ENCODE data around the gene OR14I1.

OR14I1 gene

DNA sequence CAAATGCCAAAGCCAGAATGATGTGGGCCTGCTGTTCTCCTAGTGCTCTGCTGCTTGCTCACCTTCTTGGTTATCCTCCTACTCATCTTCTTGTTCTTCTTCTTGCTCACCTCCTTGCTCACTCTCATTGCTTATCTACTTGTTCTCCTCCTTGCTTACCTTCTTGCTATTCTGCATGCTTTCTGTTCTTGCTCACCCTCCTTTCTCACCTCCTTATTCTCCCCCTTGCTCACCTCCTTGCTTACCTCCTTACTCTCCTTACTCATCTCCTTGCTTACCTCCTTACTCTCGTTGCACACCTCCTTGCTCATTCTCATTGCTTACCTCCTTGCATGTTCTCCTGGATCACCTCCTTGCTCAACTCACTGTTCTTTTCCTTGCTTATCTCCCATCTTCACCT, at the start of gene OR14I1:
OR14I1 (minus strand) TSS at position 53 of the 400 bp plus-strand sequence.
- DNase-seq: no peak

DNA sequence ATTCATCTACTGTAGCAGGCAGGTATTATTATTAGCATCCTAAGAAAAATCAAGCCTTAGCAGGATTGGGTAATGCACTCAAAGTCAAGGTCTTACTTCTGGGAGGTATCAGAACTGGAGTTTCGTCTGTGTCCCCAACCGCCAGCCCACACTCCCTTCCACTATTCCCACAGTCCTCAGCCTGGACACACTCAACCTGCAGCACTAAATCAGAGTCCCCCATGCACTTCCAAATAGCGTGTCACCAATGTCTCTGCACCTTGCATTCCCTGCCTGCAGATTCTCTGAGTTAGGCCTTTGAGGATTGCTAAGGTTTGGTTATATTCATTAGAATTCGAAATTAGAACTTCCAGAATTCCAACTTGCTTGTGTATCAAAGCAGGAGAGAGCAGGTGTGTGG, 49.1 kb upstream of the OR14I1 start:
- no peak for DNase-seq

DNA sequence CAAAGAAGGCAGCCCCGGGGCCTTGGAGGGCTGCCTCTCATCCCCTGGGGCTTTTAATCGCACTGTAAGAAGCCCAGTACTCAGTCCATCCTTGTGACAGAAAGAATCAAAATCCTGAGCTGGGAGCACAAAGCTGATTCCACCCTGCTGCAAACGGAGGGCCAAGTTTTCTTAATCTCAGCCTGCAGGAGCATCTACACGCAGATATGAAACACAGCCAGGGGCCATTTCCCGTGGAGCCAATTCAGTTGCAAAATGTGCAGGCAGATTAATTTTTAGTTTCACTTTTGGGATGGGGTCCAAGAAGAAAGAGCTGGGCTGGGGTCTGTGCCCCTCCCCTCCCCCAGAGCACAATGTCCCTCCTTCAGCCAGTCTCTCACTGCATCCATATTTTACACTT, 48.6 kb upstream of the OR14I1 start:
- DNase-seq: no peak

DNA sequence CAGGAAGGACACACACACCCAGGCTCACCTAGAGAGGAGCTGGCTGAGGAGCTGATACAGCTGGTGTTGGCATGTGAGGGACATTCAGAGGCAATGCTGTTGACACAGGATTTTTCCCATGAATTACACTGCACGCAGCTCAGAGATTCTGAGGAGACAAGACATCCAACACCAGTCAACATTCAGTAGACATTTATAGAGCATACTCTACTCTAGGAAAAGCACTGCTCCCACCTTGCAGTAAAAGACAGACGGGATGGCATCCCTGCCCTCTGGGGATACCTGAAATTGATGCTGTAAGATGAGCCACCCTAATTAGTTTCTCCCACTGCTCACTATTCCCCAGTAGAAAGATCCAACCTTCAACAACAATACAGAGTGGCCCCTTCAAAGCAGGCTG, 47.9 kb upstream of the OR14I1 start:
- DNase-seq: no peak

DNA sequence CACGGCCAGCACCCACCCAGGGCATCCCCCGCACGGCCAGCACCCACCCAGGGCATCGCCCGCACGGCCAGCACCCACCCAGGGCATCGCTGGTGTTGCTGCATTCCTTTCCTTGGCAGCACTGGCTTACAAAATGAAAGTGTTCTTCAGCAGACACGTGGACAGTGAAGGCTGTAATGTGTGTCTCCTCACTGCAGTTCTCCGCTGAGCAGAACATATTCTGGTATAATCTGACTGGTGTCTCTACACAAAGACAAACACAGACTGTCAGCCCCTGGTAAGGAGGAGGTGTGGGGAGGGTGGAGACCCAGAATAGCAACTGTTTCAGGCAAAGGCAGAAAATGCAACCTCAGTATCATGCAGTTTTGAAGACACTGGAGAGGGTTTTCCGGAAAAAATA, 45.6 kb upstream of the OR14I1 start:
- no peak for DNase-seq

DNA sequence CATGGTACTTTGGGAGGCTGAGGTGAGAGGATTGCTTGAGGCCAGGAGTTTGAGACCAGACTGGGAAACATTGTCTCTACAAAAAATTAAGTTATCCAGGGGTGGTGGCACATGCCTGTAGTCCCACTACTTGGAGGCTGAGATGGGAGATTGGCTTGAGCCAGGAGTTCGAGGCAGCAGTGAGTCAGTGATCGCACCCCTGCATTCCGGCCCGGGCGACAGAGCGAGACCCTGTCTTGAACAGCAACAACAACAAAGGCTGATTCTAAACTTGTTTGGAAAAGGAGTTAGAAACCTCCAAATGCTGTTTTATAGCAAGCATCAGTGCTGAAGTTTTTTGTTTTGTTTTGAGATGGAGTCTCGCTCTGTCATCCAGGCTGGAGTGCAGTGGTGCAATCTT, 38.3 kb upstream of the OR14I1 start:
- DNase-seq: no peak

DNA sequence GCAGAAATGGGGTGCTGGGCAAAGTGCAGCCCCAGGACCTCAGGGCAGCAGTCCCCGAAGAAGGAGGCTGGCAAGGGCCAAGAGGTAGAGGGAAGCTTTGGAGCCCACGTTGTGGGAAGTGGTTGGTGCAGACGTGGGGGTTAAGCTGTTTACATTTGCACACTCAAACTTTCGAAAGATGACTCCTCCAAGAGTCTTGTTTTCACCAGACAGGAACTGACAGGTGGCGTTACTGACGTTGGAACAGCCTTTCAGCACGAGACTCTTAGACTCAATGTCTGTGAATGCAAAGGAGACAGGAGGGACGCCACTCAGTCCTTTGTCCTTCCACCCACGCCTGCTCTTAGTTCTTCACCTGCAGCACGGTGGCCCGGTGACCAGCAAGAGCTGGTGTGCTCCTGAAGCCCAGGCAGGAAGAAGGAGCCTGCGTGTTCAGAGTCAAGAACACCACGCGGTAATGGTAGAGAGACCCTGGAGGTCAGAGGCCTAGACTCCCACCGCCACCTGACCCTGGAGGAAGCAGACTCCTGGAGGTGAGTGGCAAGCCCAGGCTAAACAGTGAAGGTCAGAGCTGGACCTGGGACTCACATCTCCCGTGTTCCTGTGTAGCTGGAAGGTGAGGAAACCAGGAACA, 37.1 kb upstream of the OR14I1 start:
- no peak for DNase-seq

DNA sequence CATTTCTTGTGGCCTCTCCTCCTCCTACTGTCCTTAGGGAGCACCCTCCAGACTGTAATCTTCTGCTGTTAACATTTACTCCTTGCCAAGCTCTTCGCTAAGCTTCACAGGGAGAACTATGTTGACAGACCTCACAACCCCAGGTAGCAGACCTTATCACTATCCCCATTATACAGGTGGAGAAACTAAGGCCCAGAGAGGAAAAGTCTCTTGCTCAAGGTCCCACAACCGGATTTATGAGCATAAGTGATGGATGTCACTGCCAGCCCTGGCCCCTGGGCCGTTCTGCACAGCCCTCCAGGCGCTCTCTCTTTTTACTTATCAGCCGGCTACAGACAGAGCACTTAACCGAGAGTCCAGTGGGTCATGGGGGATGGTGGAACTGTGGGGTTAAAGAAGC, 34.9 kb upstream of the OR14I1 start:
- no peak for DNase-seq

DNA sequence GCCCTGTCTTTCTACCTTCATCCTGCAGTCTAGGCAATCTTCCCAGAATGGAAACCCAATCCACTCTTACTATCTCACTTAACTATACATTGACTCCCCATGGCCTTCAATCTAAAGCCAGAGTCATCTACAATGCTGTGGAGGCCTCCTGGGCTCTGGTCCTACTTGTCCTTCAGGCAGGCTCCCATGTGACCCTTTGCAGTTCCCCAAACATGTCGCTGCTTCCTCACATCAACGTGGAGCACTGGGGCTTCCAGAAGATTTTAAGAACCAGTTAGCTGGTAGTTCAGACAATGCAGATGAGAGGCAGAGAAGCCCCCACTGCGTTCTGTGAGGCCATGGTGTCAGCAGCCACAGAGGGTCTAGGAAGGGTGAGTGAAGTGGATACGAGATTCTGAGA, 34.4 kb upstream of the OR14I1 start:
- DNase-seq: no peak

DNA sequence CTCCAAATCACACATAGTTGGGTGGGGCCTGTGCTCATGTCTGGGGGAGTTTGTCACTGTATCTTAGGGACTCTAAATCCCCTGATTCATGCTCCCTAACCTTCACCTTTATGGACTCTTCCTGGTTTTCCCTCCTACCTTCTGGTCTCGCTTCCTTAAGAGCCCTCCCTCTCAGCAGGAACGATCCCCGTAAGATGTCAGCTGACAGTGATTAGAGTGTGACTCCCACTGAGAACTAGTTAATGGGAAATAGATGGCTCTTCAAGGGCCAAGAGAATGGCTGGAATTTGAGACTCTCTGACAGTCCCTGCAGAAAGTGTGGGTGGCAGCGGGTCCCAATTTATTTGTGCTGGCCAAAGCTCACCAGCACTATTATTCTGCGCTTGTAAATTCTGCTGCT, 31.0 kb upstream of the OR14I1 start:
- no peak for DNase-seq

DNA sequence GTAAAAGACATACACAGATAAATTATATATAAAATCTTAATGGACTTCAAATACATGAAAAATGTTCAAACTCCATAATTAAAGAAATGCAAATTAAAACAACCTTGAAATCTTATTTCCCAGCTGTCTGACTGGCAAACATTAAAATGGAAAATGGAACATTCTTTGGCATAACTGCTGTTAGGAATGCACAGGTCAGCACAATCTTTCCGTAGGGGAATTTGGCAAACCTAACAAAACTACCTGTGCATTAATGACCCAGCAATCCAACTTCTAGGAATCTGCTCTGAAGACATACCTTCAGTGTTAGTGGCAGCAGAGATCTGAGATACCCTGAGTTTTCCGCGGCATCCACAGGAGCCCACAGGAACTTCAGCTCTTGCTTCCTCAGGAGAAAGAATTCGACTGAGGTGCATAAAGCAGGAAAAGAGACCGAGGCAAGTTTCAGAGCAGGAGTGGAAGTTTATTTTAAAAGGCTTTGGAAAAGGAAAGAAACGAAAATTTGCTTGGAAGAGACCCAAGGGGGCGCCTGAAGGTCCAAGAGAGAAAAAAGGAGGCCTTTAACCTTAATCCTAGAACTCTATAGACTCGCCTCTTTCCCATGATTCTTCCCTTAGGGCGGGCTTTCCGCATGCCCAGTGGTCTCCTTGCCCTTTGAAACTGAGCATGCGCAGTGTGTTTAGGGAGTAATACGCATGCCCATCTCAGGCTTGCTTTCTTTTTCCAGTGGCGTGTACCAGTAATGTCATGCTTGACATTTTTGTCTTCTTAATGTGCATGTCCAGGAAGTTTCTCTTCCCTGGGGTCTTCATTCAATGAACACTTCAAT, 28.2 kb upstream of the OR14I1 start:
- DNase-seq: no peak

DNA sequence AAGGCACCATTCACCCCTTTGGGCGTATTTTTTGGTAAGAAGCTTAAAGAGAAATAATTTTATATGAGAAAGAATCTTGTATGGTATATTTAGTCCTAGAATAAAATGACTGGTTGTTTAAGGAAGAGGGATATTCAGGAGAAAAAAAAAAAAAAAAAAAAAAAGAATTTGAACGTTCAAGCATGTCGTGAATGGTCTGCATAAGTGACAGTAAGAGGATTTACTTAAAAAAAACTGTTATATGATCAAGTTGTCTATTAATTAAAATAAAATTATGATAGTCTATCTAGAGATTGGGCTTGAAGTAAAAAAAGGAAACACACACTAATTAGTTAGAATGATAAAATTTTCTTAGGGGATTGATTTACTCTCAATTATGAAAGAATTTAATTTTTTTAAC, 11.7 kb upstream of the OR14I1 start:
- DNase-seq: no peak

DNA sequence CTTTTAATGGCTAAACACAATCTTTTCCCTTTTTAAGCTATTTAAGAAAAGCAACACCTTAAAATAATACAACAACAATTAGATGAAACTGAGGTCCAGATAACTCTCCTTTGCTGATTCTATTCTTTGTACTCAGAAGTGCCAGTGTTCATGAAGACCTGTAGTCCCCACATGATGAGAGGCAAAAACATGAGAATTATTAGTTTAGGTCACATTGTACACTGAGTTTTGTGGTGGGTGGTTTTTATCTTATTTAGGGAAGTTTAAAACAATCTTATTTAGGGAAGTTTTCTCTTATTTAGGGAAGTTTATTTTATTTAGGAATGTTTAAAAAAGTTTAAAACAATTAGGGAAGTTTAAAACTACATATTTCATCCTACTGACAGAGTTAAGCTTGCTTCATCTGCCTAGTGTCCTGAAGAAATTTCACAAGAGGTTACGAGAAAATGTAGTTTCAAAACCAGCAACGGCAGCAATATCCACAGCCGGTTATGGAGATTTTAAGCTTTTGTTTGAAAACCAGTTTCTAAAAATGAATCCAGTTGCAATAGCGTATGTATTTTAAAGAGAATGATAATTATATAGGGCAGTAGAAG, 7.8 kb upstream of the OR14I1 start:
- DNase-seq: no peak

DNA sequence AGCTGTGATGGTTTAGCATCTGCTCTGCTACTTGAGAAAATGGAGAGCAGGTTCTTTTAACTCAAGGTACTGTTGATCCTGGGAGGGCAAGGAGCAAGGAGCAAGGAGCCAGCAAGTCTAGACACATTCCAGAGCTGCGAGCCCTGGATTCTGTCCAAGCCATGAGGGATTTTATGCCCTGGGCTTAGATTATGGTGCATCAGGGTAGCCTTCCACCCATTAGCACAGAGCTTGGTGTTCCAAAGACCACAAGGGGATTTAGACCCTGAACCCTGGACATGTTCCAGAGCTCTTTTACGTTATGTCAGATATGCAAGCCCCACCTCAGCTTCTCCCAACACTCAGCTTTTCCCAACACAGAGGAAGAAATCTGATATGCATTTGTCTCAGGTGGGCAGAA, 2.0 kb upstream of the OR14I1 start:
- no peak for DNase-seq

DNA sequence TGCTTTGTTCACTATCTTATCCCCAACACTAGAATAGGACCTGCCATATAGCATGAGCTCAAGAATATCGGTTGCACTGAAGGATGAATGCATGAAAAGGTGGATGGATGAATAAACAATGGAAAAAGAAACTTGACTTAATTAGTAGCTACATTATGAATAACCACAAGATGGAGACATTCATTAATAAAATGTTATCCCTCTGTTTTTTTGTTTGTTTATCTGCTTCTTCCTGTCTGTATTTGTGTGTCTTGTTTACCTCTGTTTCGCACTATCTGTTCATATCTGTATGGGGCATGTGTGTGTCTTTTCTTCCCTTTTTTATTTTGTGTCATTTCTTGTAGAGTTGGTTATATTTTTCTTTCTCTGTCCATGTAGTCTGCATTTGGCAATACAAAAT, 1.1 kb upstream of the OR14I1 start:
- no peak for DNase-seq

DNA sequence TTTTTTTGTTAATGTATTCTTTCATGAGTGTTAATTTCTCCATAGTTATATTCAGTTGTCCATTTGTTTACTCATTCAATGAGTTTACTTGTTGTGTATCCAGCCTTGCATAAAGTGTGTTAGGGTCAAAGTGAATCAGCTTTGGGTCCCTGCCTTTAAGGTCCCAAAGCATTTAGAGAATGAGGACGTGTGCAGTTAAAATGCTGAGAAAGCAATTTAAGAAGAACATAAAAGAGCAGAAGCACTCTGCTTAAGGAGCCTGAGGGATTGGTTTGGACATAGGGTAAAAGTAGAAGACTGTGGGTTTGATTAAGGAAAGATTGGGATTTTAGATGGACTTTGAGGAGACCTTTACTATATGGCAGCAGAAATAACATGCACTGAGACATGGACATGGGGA, 3.5 kb downstream of the OR14I1 start:
- DNase-seq: no peak

DNA sequence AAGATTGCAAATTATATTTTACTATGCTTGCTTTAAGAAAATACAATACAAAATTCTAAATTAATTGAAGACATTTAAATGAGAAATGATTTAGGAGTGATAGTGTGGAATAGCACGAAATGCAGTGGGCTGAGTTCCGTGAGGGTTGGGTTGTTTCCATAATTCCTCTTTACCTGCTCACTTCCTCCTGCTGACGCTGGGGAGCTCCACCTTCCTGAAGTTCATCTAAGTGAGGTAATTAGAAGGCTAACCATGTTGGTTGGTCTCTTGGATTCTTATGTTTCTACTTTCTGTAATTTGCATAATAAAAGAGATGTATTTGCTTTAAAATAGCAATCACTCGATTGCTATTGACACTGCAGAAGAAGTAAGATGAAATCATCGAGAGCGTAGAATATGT, 4.7 kb downstream of the OR14I1 start:
- DNase-seq: no peak

DNA sequence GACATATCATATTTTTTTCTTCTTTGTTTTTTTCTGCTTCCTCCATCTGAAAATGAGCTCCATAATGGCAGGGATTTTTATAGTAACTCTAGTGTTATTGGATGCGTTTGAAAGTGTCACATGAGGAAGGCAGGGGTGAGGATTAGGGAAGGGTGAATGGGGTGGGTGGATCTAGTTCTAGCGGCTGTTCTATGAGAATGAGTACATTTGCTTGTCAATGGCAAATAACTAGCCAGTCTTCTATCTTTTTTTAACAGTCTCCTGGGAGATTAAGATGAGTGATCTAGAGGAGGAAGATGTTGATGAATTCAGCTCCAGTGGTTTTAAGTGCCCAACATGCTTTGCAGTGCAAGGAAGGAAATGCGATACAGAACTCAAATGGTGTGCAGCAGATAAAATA, 5.8 kb downstream of the OR14I1 start:
- DNase-seq: no peak

DNA sequence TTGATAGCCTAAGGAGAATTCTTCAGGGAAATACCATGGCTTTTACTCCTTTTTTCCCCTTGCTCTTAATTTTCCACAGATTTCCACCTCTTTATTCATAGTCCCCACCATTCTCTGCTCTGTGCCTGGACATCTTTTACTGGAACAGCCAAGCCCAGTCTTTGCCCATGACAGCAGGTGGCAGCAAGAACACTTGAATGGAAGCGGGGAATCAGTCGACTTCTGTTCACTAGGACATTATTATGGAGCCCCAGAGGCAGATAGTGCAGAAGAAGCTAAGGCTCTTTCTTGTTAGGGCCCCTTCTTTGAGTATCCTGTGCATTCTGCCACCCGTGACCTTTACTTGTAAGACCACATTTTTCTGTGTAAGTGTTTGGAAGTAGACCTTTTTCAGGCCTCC, 6.3 kb downstream of the OR14I1 start:
- no peak for DNase-seq

DNA sequence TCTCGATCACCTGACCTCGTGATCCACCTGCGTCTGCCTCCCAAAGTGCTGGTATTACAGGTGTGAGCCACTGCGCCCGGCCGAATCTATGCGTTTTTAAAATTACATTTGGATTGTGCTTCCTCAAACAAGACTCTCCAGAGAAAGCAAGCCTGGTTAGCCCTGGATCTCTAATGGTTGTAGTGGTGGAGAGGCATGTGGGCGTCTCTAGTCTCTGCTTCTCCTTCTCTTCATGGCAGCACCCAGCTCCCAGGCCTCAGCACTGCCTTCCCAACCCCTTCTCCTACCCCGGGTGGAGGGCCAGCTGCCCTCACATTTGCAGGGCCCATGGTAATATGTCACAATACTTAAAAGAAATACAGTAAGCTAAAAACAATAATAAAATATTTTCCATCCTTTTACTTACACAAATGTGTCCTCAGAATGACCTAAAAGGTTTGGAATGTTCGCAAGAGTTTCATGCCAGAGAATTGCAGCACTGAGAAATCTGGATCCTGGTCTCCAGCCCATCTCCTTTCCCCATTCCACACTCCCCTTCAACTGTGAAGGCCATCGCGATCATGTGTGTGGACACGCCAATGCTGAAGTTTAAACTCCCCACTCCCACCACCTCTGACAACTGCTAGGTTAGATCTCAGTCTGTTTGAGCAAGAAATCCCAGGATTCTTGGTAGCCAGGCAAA, 7.0 kb downstream of the OR14I1 start:
- no peak for DNase-seq

DNA sequence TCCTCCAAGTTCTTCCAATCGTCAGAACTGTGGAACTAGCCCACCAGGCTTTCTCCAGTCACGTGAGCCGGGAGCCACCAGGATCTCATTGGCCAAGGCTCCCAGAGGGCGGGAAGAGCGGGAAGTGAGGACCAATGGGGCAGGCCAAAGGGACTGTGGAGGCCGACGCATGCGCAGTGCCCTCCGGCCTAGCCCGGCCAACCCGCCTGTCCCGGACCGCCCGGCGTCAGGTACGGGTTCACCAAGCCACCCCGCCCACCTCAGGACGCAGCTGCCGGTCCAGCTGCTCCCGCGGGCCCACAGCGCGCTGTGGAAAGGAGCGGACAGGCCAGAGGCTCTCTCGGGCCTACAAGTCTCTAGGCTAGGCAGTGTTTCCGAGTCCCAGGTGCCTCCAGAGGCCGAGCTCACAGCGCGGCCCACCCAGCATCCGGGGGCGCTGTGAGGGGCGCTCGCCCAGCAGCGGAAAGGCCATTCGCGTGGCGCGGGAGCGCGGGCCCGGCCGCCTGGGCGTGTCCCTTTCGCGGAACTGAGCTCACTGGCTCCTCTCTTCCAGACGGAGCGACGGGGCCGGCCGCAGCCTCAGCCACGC, 10.9 kb downstream of the OR14I1 start:
- DNase-seq: no peak

DNA sequence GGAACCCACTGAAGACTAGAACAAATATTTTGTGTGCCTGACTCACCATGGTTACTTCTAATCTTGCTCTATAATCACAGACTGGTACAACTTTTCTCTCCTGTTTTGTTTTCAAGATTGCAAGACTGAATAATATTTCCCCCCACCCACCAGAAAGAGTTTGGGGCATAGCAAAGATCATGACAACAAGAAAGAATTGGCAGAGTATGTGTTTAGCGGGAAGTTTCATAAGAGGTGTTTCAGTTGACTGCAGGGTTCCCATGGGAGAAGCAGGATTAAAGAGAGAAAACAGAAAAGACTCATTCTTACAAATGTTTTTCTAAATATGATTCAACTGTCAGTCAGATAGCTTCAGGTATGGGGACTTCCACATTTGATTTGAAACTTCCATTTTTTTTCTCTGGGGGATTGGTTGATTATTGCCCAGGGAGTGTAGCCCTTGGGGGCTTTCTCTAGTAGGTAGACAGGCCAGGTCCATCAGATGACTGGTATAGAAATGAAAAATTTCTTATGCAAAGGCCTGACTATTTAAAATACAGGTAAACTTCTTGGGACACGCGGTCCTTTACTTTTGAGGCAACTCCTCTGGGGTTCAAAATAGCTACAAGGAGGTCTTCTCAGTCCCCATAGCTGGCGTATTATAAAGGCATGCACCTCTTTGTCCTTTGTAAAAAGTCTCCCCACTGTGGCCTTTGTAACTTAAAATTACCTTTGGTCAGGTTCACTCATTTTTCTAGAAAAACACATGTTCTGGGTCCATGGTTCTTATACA, 13.9 kb downstream of the OR14I1 start:
- no peak for DNase-seq

DNA sequence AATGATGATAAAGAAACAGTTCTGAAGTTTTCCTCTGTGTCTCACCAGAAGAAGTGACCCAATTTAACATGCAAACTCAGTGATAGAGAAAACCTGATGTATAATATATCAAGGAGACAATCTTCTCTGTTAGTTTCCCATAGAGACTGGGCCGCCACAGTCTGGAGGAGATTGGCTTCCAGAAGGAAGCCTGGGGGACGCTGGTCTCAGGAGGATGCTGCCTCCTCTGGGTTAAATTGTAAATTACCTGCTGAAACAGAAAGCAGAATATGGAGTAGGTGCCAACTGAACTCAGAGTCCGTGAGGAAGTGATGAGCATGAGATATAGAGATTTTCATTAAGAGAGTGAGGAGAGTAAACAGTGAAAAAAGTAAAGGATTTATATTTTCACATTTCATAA, 15.8 kb downstream of the OR14I1 start:
- DNase-seq: no peak

Data from T1000 (cell line).